HG03108 (cell line): ENCODE results near the gene PSMD2.
"Not testable (repeated sequence)": the region's sequence is repeated elsewhere in the genome, so short reads cannot be mapped to it uniquely, and the experiment has no call there.

Experiments used
- ATAC-seq: cut with Tn5 transposase; IDR thresholded peaks from one replicate; pipeline ENCODE4 v1.9.1; 2021; ENCODE audit warnings: moderate library complexity; ENCODE audit not compliant: unreplicated experiment

PSMD2 gene

DNA sequence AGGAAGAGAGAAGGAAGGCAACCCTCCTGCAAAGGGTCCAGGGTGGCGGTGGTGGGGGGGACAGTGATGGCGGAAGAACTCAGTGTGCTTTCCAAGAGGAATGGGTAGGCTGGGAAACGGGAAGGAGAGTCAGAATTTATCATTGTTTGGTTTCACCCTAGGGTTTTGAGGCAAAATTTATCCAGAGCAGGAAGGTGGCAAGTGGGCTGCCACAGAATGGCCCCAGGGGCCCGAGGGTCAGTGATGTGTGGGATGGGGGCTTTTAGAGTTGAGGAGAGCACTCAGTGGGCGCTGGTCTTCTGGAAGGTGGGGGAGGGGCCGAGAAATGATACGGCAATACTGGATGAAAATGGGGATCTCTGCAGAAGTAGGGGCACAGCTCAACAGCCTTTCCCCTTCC, 38.9 kb downstream of the PSMD2 start:
- no peak for ATAC-seq

GRCh38 chr3:184338511-184338945, 39.5 kb downstream of the PSMD2 start:
- no peak for ATAC-seq

DNA sequence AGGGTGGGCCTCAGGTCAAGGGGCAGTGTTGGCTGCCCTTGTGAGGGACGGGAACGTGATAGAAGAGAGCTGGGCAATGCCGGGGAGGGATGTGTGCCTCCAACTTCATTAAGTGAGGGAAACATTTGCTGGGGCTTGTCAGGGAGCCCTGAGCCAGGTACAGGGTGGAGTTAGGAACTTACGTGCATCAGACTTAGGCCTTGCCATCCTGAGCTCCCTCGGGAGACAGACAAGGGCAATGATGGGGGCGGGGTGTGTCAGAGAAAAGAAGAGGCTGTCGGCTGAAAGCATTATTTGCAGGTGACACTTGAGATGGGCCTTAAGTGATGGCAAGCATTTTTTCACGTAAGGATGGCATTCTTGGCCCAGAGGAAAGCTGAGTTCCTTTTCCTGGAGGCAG, 40.0 kb downstream of the PSMD2 start:
- no peak for ATAC-seq

- ATAC-seq = not testable (repeated sequence)
These were observed 40.6 kb downstream of the PSMD2 start for GRCh38 chr3:184339451-184340135.

- ATAC-seq = no peak
These were observed 42.9 kb downstream of the PSMD2 start for GRCh38 chr3:184341925-184342324.

GRCh38 chr3:184343200-184343876, 44.3 kb downstream of the PSMD2 start:
- no peak for ATAC-seq

DNA sequence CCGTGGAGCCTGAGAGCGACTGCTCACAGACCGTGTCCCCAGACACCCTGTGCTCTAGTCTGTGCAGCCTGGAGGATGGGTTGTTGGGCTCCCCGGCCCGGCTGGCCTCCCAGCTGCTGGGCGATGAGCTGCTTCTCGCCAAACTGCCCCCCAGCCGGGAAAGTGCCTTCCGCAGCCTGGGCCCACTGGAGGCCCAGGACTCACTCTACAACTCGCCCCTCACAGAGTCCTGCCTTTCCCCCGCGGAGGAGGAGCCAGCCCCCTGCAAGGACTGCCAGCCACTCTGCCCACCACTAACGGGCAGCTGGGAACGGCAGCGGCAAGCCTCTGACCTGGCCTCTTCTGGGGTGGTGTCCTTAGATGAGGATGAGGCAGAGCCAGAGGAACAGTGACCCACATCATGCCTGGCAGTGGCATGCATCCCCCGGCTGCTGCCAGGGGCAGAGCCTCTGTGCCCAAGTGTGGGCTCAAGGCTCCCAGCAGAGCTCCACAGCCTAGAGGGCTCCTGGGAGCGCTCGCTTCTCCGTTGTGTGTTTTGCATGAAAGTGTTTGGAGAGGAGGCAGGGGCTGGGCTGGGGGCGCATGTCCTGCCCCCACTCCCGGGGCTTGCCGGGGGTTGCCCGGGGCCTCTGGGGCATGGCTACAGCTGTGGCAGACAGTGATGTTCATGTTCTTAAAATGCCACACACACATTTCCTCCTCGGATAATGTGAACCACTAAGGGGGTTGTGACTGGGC, 45.7 kb downstream of the PSMD2 start:
- no peak for ATAC-seq

- no peak for ATAC-seq
These were observed 46.5 kb downstream of the PSMD2 start for GRCh38 chr3:184345317-184346144.

DNA sequence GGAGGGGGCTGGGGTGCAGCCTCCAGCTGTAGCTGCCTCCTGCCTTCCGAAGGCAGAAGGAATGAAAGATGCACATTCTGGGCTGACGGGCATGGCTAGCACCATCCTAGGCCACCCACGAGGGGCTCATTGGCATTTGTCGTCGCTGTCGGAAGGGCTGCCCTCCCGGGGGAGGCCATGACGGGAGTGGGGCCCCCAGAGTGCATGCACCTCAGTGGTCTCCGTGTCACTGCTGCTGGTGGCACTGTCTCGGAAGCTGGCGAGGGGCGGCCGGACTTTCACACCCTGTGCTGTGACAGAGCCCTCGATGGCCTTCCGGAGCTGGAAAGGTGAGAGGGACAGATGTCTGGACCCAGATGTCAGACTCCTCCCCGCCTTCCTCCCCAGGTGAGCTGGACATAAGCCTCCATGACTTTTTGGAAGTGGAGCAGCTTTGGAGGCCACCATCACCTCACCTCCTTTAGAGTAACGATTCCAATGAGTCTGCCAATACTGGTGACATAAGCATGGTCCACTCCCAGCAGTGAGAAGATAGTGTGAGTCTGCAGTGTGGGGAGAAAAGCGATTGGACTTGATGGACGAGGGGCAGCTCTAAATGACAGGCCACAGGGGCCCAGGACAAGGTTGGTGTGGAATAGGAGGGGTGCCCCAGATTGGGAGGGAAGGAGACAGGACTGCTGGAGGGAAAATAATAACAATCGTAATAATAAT, 47.6 kb downstream of the PSMD2 start:
- ATAC-seq = no peak

- ATAC-seq = no peak
These were observed 48.4 kb downstream of the PSMD2 start for GRCh38 chr3:184347321-184348056.

DNA sequence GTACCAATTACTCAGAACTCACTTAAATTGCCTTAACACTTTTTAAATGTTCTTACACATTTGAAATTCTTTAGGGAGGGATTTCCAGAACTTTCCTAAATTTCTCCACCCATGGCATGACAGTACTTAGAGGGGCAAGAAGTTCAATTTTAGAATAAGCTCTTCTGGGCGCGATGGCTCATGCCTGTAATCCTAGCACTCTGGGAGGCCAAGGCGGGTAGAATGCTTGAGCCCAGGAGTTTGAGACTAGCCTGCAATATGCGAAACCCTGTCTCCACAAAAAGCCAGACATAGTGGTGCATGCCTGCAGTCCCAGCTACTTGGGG, 49.0 kb downstream of the PSMD2 start:
- ATAC-seq = no peak

GRCh38 chr3:184349563-184350470, 50.8 kb downstream of the PSMD2 start:
- ATAC-seq = no peak

DNA sequence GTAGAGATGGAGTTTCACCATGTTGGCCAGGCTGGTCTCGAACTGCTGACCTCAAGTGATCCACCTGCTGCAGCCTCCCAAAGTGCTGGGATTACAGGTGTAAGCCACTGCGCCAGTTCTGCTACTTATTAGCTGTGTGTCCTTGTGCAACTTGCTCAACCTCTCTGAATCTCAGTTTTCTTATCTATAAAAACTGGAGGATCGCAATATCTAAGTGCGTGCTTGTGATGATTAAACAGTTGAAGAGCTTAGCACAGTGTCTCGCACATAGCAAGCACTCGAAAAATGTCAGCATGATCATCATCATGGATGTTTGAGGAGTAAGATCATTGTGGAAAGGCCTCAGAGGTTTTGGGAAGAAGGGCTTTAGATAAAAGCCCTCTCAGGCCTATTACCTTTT, 51.6 kb downstream of the PSMD2 start:
- no peak for ATAC-seq

- ATAC-seq = no peak
These were observed 52.6 kb downstream of the PSMD2 start for GRCh38 chr3:184351511-184352148.

- no peak for ATAC-seq
These were observed 53.2 kb downstream of the PSMD2 start for GRCh38 chr3:184352149-184352785.

- no peak for ATAC-seq
These were observed 54.0 kb downstream of the PSMD2 start for GRCh38 chr3:184352897-184353545.

- ATAC-seq = no peak
These were observed 54.5 kb downstream of the PSMD2 start for GRCh38 chr3:184353546-184353941.
